ENCODE data around the gene EPB41. TPM values are rescaled to one million over a fixed set of nuclear protein-coding genes. Genes with fewer than 3 reads are reported as not detected.

EPB41 gene
- total RNA-seq, 1 experiment from 2014 or later = 17.3 TPM

GRCh38 chr1:29133861-29134694 lies 219.7 kb downstream of the EPB41 start:
- no peak for DNase-seq
- Histone ChIP-seq H3K27me3 (ENCODE audit: low read length) (no peaks in the 10 kb centered on the region), H3K9ac (ENCODE audit: low read length) (no peak overlapping the region), H3K9me3 (ENCODE audit: low read length) (no peaks in the 10 kb centered on the region), H3K4me1 (ENCODE audit: low read length) (no peaks in the 10 kb centered on the region), H3K9me2 (replicated peaks; ENCODE audit: insufficient read depth, low read length) (no peaks in the 10 kb centered on the region), H3K36me3 (ENCODE audit: insufficient read depth, low read length) (no peaks in the 10 kb centered on the region), H3K4me2 (ENCODE audit: low read depth, low read length, poor library complexity, severe bottlenecking) (no peak overlapping the region), H3K27ac (ENCODE audit: low read length) (no peak overlapping the region), H4K20me1 (ENCODE audit: insufficient read depth, low read depth, low read length) (no peaks in the 10 kb centered on the region), H3K4me3 (ENCODE audit: low read length) (no peak overlapping the region), H2AFZ (ENCODE audit: low read length) (no peak overlapping the region), H3K79me2 (ENCODE audit: low read length) (no peaks in the 10 kb centered on the region)

- no peaks in the 10 kb centered on the region for H3K9me2 ChIP-seq (replicated peaks; ENCODE audit: insufficient read depth, low read length)
- H3K4me1 ChIP-seq (ENCODE audit: low read length) = no peaks in the 10 kb centered on the region
- no peaks in the 10 kb centered on the region for H4K20me1 ChIP-seq (ENCODE audit: insufficient read depth, low read depth, low read length)
- no peaks in the 10 kb centered on the region for H3K36me3 ChIP-seq (ENCODE audit: insufficient read depth, low read length)
- no peak overlapping the region for H3K9ac ChIP-seq (ENCODE audit: low read length)
- no peaks in the 10 kb centered on the region for H3K27me3 ChIP-seq (ENCODE audit: low read length)
- no peak overlapping the region for H3K4me3 ChIP-seq (ENCODE audit: low read length)
- no peak overlapping the region for H3K4me2 ChIP-seq (ENCODE audit: low read depth, low read length, poor library complexity, severe bottlenecking)
- DNase-seq = no peak
- no peaks in the 10 kb centered on the region for H3K79me2 ChIP-seq (ENCODE audit: low read length)
- H3K27ac ChIP-seq (ENCODE audit: low read length) = no peak overlapping the region
- H3K9me3 ChIP-seq (ENCODE audit: low read length) = no peaks in the 10 kb centered on the region
- no peak overlapping the region for H2AFZ ChIP-seq (ENCODE audit: low read length)
Observed at GRCh38 chr1:29134695-29135028, 220.3 kb downstream of the EPB41 start.

- Histone ChIP-seq H3K4me3 (ENCODE audit: low read length) (no peak overlapping the region), H3K9ac (ENCODE audit: low read length) (no peak overlapping the region), H4K20me1 (ENCODE audit: insufficient read depth, low read depth, low read length) (no peaks in the 10 kb centered on the region), H3K27me3 (ENCODE audit: low read length) (no peaks in the 10 kb centered on the region), H3K9me3 (ENCODE audit: low read length) (no peaks in the 10 kb centered on the region), H3K79me2 (ENCODE audit: low read length) (no peaks in the 10 kb centered on the region), H2AFZ (ENCODE audit: low read length) (no peak overlapping the region), H3K9me2 (replicated peaks; ENCODE audit: insufficient read depth, low read length) (no peaks in the 10 kb centered on the region), H3K4me1 (ENCODE audit: low read length) (no peaks in the 10 kb centered on the region), H3K27ac (ENCODE audit: low read length) (no peak overlapping the region), H3K4me2 (ENCODE audit: low read depth, low read length, poor library complexity, severe bottlenecking) (no peak overlapping the region), H3K36me3 (ENCODE audit: insufficient read depth, low read length) (no peaks in the 10 kb centered on the region)
- no peak for DNase-seq
Observed at GRCh38 chr1:29136391-29136915, 222.1 kb downstream of the EPB41 start.

GRCh38 chr1:29142714-29143113 lies 228.3 kb downstream of the EPB41 start:
- Histone ChIP-seq H3K9ac (ENCODE audit: low read length) (no peak overlapping the region), H3K9me3 (ENCODE audit: low read length) (no peaks in the 10 kb centered on the region), H3K36me3 (ENCODE audit: insufficient read depth, low read length) (peaks cover 15% of the 10 kb centered on the region), H3K9me2 (replicated peaks; ENCODE audit: insufficient read depth, low read length) (no peaks in the 10 kb centered on the region), H3K79me2 (ENCODE audit: low read length) (no peaks in the 10 kb centered on the region), H2AFZ (ENCODE audit: low read length) (no peak overlapping the region), H4K20me1 (ENCODE audit: insufficient read depth, low read depth, low read length) (peaks cover 3% of the 10 kb centered on the region; the same call in 1 of the 2 replicates), H3K4me2 (ENCODE audit: low read depth, low read length, poor library complexity, severe bottlenecking) (no peak overlapping the region), H3K4me1 (ENCODE audit: low read length) (0 out of 2 replicates have a peak, but pooled peaks cover 2% of the 10 kb centered on the region), H3K27ac (ENCODE audit: low read length) (no peak overlapping the region; the same call in 1 of the 2 replicates), H3K27me3 (ENCODE audit: low read length) (no peaks in the 10 kb centered on the region), H3K4me3 (ENCODE audit: low read length) (no peak overlapping the region)
- DNase-seq = no peak

GRCh38 chr1:29144178-29144577 lies 229.8 kb downstream of the EPB41 start:
- Histone ChIP-seq H4K20me1 (ENCODE audit: insufficient read depth, low read depth, low read length) (peaks cover 6% of the 10 kb centered on the region; the same call in 1 of the 2 replicates), H3K36me3 (ENCODE audit: insufficient read depth, low read length) (peaks cover 30% of the 10 kb centered on the region), H3K4me2 (ENCODE audit: low read depth, low read length, poor library complexity, severe bottlenecking) (no peak overlapping the region), H3K79me2 (ENCODE audit: low read length) (no peaks in the 10 kb centered on the region), H3K4me1 (ENCODE audit: low read length) (0 out of 2 replicates have a peak, but pooled peaks cover 2% of the 10 kb centered on the region), H3K4me3 (ENCODE audit: low read length) (no peak overlapping the region), H3K9me2 (replicated peaks; ENCODE audit: insufficient read depth, low read length) (no peaks in the 10 kb centered on the region), H3K9me3 (ENCODE audit: low read length) (no peaks in the 10 kb centered on the region), H3K27me3 (ENCODE audit: low read length) (no peaks in the 10 kb centered on the region), H2AFZ (ENCODE audit: low read length) (no peak overlapping the region), H3K9ac (ENCODE audit: low read length) (no peak overlapping the region), H3K27ac (ENCODE audit: low read length) (no peak overlapping the region)
- no peak for DNase-seq

- H3K9ac ChIP-seq (ENCODE audit: low read length) = no peak overlapping the region
- H2AFZ ChIP-seq (ENCODE audit: low read length) = no peak overlapping the region
- H3K9me3 ChIP-seq (ENCODE audit: low read length) = no peaks in the 10 kb centered on the region
- H3K4me1 ChIP-seq (ENCODE audit: low read length) = 0 out of 2 replicates have a peak, but pooled peaks cover 2% of the 10 kb centered on the region
- H4K20me1 ChIP-seq (ENCODE audit: insufficient read depth, low read depth, low read length) = peaks cover 6% of the 10 kb centered on the region; the same call in 1 of the 2 replicates
- no peaks in the 10 kb centered on the region for H3K79me2 ChIP-seq (ENCODE audit: low read length)
- no peaks in the 10 kb centered on the region for H3K27me3 ChIP-seq (ENCODE audit: low read length)
- no peak overlapping the region for H3K4me2 ChIP-seq (ENCODE audit: low read depth, low read length, poor library complexity, severe bottlenecking)
- H3K9me2 ChIP-seq (replicated peaks; ENCODE audit: insufficient read depth, low read length) = no peaks in the 10 kb centered on the region
- no peak overlapping the region for H3K27ac ChIP-seq (ENCODE audit: low read length)
- DNase-seq = no peak
- peaks cover 40% of the 10 kb centered on the region for H3K36me3 ChIP-seq (ENCODE audit: insufficient read depth, low read length)
- no peak overlapping the region for H3K4me3 ChIP-seq (ENCODE audit: low read length)
Observed at GRCh38 chr1:29145739-29146437, 231.5 kb downstream of the EPB41 start.

GRCh38 chr1:29148656-29149491 lies 234.5 kb downstream of the EPB41 start:
- no peak overlapping the region for H2AFZ ChIP-seq (ENCODE audit: low read length)

More at GRCh38 chr1:29148656-29149491, 234.5 kb downstream of the EPB41 start:
- Histone ChIP-seq H3K9me3 (ENCODE audit: low read length) (no peaks in the 10 kb centered on the region), H3K79me2 (ENCODE audit: low read length) (peaks cover 9% of the 10 kb centered on the region; the same call in 1 of the 2 replicates), H3K27ac (ENCODE audit: low read length) (no peak overlapping the region), H3K4me3 (ENCODE audit: low read length) (no peak overlapping the region), H3K9me2 (replicated peaks; ENCODE audit: insufficient read depth, low read length) (no peaks in the 10 kb centered on the region), H3K4me2 (ENCODE audit: low read depth, low read length, poor library complexity, severe bottlenecking) (no peak overlapping the region), H3K9ac (ENCODE audit: low read length) (no peak overlapping the region), H4K20me1 (ENCODE audit: insufficient read depth, low read depth, low read length) (peaks cover 10% of the 10 kb centered on the region; the same call in 1 of the 2 replicates), H3K4me1 (ENCODE audit: low read length) (no peaks in the 10 kb centered on the region), H3K27me3 (ENCODE audit: low read length) (no peaks in the 10 kb centered on the region), H3K36me3 (ENCODE audit: insufficient read depth, low read length) (peaks cover 59% of the 10 kb centered on the region)
- DNase-seq = no peak

All from Karpas-422 (cell line).